HG03442 (cell line): ENCODE data around the gene ANGPTL4.
"Not testable (repeated sequence)": the region's sequence is repeated elsewhere in the genome, so short reads cannot be mapped to it uniquely, and the experiment has no call there.

Experiments used
- ATAC-seq: cut with Tn5 transposase; IDR thresholded peaks from one replicate; pipeline ENCODE4 v1.9.1; 2021; ENCODE audit warnings: mild to moderate bottlenecking, moderate library complexity; ENCODE audit not compliant: unreplicated experiment

The ANGPTL4 gene

GRCh38 chr19:8361921-8362793 lies 1.8 kb upstream of the ANGPTL4 start:
- no peak for ATAC-seq

GRCh38 chr19:8366121-8366581 lies 2.2 kb downstream of the ANGPTL4 start:
- no peak for ATAC-seq

- no peak for ATAC-seq
Measured at GRCh38 chr19:8366961-8367326, 3.0 kb downstream of the ANGPTL4 start.

GRCh38 chr19:8367327-8368001 lies 3.5 kb downstream of the ANGPTL4 start:
- ATAC-seq = no peak

- no peak for ATAC-seq
Measured at GRCh38 chr19:8370176-8371010, 6.4 kb downstream of the ANGPTL4 start.

- ATAC-seq = no peak
Measured at GRCh38 chr19:8371011-8371804, 7.3 kb downstream of the ANGPTL4 start.

GRCh38 chr19:8373867-8374813 lies 10.2 kb downstream of the ANGPTL4 start:
- ATAC-seq = no peak

- not testable (repeated sequence) for ATAC-seq
Measured at GRCh38 chr19:8375766-8376165, 11.8 kb downstream of the ANGPTL4 start.

GRCh38 chr19:8376373-8376974 lies 12.5 kb downstream of the ANGPTL4 start:
- not testable (repeated sequence) for ATAC-seq

GRCh38 chr19:8377598-8377997 lies 13.6 kb downstream of the ANGPTL4 start:
- no peak for ATAC-seq

GRCh38 chr19:8379156-8379891 lies 15.4 kb downstream of the ANGPTL4 start:
- ATAC-seq = not testable (repeated sequence)

GRCh38 chr19:8384569-8384968 lies 20.6 kb downstream of the ANGPTL4 start:
- not testable (repeated sequence) for ATAC-seq

- ATAC-seq = not testable (repeated sequence)
Measured at GRCh38 chr19:8385103-8385502, 21.1 kb downstream of the ANGPTL4 start.

GRCh38 chr19:8385566-8385965 lies 21.6 kb downstream of the ANGPTL4 start:
- ATAC-seq = not testable (repeated sequence)

- ATAC-seq = not testable (repeated sequence)
Measured at GRCh38 chr19:8386419-8386818, 22.5 kb downstream of the ANGPTL4 start.

GRCh38 chr19:8386990-8387389 lies 23.0 kb downstream of the ANGPTL4 start:
- no peak for ATAC-seq

- ATAC-seq = no peak
Measured at GRCh38 chr19:8387688-8388611, 24.0 kb downstream of the ANGPTL4 start.
